Measurements from ENCODE around the gene SPATA32.
"Not testable (repeated sequence)": the region's sequence is repeated elsewhere in the genome, so short reads cannot be mapped to it uniquely, and the experiment has no call there.

Gene SPATA32, protein sequence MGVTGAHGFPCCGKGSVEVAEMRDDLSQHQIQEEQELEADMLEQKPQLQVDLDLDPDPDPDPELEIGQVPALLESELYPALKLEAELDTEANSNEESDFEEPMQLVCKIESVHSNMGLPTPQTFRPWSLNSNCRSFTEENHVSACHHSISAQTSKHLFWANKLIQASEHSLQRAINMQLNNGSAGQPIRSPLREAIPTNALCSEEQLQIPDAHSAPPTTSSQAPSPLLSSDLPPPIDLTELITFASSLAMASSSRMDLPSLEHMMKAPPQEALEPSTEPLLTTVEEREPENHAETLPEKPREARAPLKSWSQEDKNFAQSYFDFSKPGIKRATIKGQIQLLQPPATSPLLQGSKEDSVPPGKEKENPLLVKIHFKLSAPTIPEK

GRCh38 chr17:45261577-45262515 is at the start of gene SPATA32:
TSS of gene SPATA32 (minus strand) at chr17:45262094. CDS start at chr17:45262016, 78 bp downstream.
- Mint-ChIP-seq H3K4me1 (ENCODE audit: low read depth) (peaks cover 17% of the 10 kb centered on the region), H3K4me3 (peak within 1 kb of the TSS; percentile 75), H3K27ac (peak within 1 kb of the TSS; percentile 83), H3K36me3 (ENCODE audit: low read depth) (peaks cover 23% of the 10 kb centered on the region), H3K9me3 (no peaks in the 10 kb centered on the region), H3K27me3 (ENCODE audit: low read depth) (no peaks in the 10 kb centered on the region)
- DNase-seq (ENCODE audit: low spot score) = peak; percentile 46

DNA sequence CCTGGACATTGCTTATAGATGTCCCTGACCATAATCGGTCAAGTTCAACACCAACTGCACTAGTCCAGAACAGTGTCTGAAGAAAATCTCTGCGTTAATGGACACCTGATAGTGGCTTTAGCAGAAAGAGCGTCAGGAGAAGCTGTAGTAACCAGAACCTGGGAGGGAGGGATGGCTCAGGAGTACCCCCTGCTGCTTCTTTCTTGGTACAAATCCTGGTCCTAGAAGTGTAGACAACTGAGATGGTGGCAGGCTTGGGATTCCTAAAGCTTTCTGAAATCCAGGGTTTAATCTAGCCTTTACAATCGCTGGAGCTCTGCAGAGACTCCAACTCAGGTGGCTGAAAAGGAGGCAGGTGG is 49.5 kb upstream of the SPATA32 start:
- peak overlapping the region; percentile 91 for H3K4me3 Mint-ChIP-seq
- peaks cover 69% of the 10 kb centered on the region for H3K4me1 Mint-ChIP-seq (ENCODE audit: low read depth)
- no peak for DNase-seq (ENCODE audit: low spot score)
- no peaks in the 10 kb centered on the region for H3K9me3 Mint-ChIP-seq
- H3K27me3 Mint-ChIP-seq (ENCODE audit: low read depth) = no peaks in the 10 kb centered on the region
- H3K36me3 Mint-ChIP-seq (ENCODE audit: low read depth) = peaks cover 70% of the 10 kb centered on the region
- H3K27ac Mint-ChIP-seq = peak overlapping the region; percentile 98

DNA sequence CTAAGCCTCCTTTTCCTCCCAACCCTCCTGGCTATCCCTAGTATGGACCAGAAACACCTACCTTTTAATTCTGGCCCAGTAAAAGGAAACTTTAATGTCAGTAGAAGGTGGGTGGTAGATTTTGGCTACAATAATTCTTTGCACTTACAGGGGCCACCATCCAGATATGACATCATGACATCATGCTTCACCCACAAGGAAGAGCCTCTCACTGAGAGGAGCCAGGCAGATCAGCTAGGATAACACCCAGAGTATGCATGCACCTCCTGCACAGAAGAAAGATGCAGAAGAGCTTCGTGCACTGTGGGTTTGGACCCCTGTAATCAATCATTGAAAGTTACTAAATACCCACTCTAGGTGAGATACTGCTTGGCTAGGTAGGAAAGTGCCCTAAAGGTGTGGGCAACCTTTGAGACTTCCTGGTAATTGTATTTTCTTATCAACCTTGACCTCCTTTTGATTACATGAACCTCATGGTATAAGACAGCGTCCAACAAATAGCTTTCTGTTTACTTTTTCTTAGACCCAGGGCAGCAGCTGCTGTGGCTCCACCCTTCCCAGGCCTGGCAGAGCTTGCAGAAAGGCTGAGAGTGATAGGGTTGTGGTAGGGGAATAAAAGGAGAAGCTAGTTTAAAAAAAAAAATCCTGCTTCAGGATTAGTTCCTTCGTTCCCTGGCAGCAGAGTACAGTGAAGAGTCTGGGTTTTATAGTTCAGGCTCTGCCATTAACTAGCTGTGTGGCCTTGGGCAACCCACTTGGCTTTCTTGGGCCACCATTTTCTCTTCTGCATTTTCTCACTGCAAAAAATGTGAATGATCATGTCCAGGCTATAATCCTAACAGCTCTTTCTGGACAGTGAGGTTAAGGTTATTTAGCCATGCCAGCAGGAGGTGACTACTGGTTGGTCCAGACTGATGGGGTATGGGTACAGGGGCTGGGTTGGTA is 48.8 kb upstream of the SPATA32 start:
- Mint-ChIP-seq H3K4me3 (peak overlapping the region; percentile 91), H3K4me1 (ENCODE audit: low read depth) (peaks cover 75% of the 10 kb centered on the region), H3K27me3 (ENCODE audit: low read depth) (no peaks in the 10 kb centered on the region), H3K36me3 (ENCODE audit: low read depth) (peaks cover 70% of the 10 kb centered on the region), H3K27ac (peak overlapping the region; percentile 98), H3K9me3 (no peaks in the 10 kb centered on the region)
- DNase-seq (ENCODE audit: low spot score) = no peak

DNA sequence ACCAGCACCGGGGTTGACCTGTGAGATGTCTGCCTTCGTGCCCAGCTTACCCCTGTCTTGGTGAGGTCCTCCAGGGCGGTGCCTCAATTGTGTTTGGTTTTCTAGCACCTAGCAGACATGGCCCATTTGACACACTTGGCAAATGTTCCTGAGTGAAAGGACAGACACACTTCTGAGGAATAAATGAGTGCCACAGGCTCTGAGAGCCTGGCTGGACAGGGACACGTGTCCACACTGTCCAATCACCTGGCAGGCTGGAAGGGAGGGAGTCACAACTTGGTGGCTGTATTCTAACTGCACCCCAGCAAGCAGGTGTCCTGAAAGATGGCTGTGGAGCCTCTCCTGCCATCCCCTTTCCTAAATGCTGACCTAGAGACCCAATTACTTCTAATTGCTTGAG is 47.5 kb upstream of the SPATA32 start:
- DNase-seq (ENCODE audit: low spot score) = no peak
- Mint-ChIP-seq H3K27ac (peak overlapping the region; percentile 79), H3K27me3 (ENCODE audit: low read depth) (no peaks in the 10 kb centered on the region), H3K36me3 (ENCODE audit: low read depth) (peaks cover 63% of the 10 kb centered on the region), H3K4me3 (peak overlapping the region; percentile 46), H3K9me3 (no peaks in the 10 kb centered on the region), H3K4me1 (ENCODE audit: low read depth) (peaks cover 73% of the 10 kb centered on the region)

- DNase-seq (ENCODE audit: low spot score) = no peak
- H3K4me1 Mint-ChIP-seq (ENCODE audit: low read depth) = peaks cover 70% of the 10 kb centered on the region
- H3K4me3 Mint-ChIP-seq = peak overlapping the region; percentile 46
- H3K9me3 Mint-ChIP-seq = no peaks in the 10 kb centered on the region
- no peaks in the 10 kb centered on the region for H3K27me3 Mint-ChIP-seq (ENCODE audit: low read depth)
- peaks cover 60% of the 10 kb centered on the region for H3K36me3 Mint-ChIP-seq (ENCODE audit: low read depth)
- H3K27ac Mint-ChIP-seq = peak overlapping the region; percentile 79
Observed at GRCh38 chr17:45308840-45309239, 46.9 kb upstream of the SPATA32 start.

DNA sequence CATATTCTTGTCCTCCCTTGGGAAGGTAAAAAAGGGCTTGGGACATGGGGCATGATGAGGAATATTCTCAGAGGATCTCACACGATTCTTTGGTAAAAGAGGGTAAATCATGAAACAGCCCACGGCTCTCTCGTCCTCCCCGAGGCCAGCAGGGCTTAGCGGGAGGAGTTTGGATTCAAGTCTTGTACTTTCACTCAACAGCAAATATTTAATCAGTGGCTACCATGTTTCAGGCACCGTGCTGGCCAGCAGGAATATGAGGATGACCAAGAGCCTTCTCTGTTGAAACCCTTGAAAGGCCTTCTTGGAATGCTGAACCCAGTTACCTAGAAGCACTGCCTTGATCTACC is 46.1 kb upstream of the SPATA32 start:
- Mint-ChIP-seq H3K27ac (peak overlapping the region; percentile 84), H3K9me3 (no peaks in the 10 kb centered on the region), H3K4me1 (ENCODE audit: low read depth) (peaks cover 67% of the 10 kb centered on the region), H3K4me3 (peak overlapping the region; percentile 62), H3K27me3 (ENCODE audit: low read depth) (no peaks in the 10 kb centered on the region), H3K36me3 (ENCODE audit: low read depth) (peaks cover 55% of the 10 kb centered on the region)
- no peak for DNase-seq (ENCODE audit: low spot score)

GRCh38 chr17:45307290-45308015 is 45.6 kb upstream of the SPATA32 start:
- Mint-ChIP-seq H3K27me3 (ENCODE audit: low read depth) (no peaks in the 10 kb centered on the region), H3K4me1 (ENCODE audit: low read depth) (peaks cover 67% of the 10 kb centered on the region), H3K4me3 (peak overlapping the region; percentile 62), H3K9me3 (no peaks in the 10 kb centered on the region), H3K27ac (peak overlapping the region; percentile 84), H3K36me3 (ENCODE audit: low read depth) (peaks cover 58% of the 10 kb centered on the region)
- peak; percentile 77 for DNase-seq (ENCODE audit: low spot score)

DNA sequence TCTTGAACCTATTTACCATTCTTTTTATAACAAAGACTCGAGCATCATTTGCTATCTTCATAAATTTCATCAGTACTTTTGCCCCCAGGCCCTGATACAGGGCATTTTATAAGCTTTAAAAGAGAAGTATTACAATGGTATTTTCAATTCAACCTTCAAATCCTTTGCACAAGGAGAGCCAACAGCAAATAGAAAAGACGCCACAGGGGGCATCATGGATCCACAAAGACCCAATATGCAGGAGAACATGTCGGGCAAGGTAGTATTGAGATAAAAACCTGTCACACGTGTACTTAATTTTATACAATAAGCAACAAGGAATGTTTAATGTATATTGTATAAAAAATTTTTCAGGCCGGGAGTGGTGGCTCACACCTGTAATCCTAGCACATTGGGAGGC is 44.7 kb upstream of the SPATA32 start:
- DNase-seq (ENCODE audit: low spot score) = no peak
- H3K36me3 Mint-ChIP-seq (ENCODE audit: low read depth) = peaks cover 53% of the 10 kb centered on the region
- peaks cover 66% of the 10 kb centered on the region for H3K4me1 Mint-ChIP-seq (ENCODE audit: low read depth)
- H3K4me3 Mint-ChIP-seq = peak overlapping the region; percentile 34
- H3K27ac Mint-ChIP-seq = peak overlapping the region; percentile 82
- H3K27me3 Mint-ChIP-seq (ENCODE audit: low read depth) = no peaks in the 10 kb centered on the region
- H3K9me3 Mint-ChIP-seq = no peaks in the 10 kb centered on the region

- Mint-ChIP-seq H3K4me3 (peak overlapping the region; percentile 34), H3K27me3 (ENCODE audit: low read depth) (no peaks in the 10 kb centered on the region), H3K4me1 (ENCODE audit: low read depth) (peaks cover 64% of the 10 kb centered on the region), H3K36me3 (ENCODE audit: low read depth) (peaks cover 48% of the 10 kb centered on the region), H3K9me3 (no peaks in the 10 kb centered on the region), H3K27ac (peak overlapping the region; percentile 82)
- DNase-seq (ENCODE audit: low spot score) = no peak
Observed at GRCh38 chr17:45306094-45306493, 44.2 kb upstream of the SPATA32 start.

DNA sequence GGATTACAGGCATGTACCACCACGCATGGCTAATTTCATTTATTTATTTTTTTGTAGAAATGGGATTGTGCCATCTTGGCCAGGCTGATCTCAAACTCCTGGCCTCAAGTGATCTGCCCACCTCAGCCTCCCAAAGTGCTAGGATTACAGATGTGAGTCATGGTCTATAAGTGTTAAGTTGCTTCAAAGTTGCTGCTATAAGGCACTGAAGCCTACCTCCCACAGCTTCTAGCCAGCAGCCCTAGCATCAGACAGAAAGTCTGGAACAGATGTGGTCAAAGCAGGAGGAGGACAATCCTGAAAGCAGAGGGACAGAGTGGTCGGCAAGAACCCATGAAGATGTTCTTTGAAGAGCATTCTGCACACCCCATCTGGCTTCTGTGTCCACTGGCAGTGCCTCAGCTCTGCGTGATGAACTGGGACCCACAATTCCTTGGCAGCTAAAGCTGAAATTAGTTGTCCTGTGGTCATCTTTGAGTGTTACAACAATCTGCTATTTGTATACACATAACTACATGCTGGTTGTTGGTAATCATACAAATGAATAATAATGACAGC is 43.7 kb upstream of the SPATA32 start:
- Mint-ChIP-seq H3K9me3 (no peaks in the 10 kb centered on the region), H3K27me3 (ENCODE audit: low read depth) (no peaks in the 10 kb centered on the region), H3K27ac (peak overlapping the region; percentile 82), H3K36me3 (ENCODE audit: low read depth) (peaks cover 44% of the 10 kb centered on the region), H3K4me3 (peak overlapping the region; percentile 34), H3K4me1 (ENCODE audit: low read depth) (peaks cover 62% of the 10 kb centered on the region)
- no peak for DNase-seq (ENCODE audit: low spot score)

GRCh38 chr17:45302649-45303173 is 40.8 kb upstream of the SPATA32 start:
- Mint-ChIP-seq H3K27me3 (ENCODE audit: low read depth) (no peaks in the 10 kb centered on the region), H3K27ac (peak overlapping the region; percentile 86), H3K4me1 (ENCODE audit: low read depth) (peaks cover 66% of the 10 kb centered on the region), H3K4me3 (peak overlapping the region; percentile 81), H3K9me3 (no peaks in the 10 kb centered on the region), H3K36me3 (ENCODE audit: low read depth) (peaks cover 35% of the 10 kb centered on the region)
- peak; percentile 64 for DNase-seq (ENCODE audit: low spot score)

- peaks cover 32% of the 10 kb centered on the region for H3K36me3 Mint-ChIP-seq (ENCODE audit: low read depth)
- H3K4me3 Mint-ChIP-seq = peak overlapping the region; percentile 81
- not testable (repeated sequence) for H3K27me3 Mint-ChIP-seq (ENCODE audit: low read depth); DNase-seq (ENCODE audit: low spot score); H3K9me3 Mint-ChIP-seq
- peak overlapping the region; percentile 86 for H3K27ac Mint-ChIP-seq
- peaks cover 64% of the 10 kb centered on the region for H3K4me1 Mint-ChIP-seq (ENCODE audit: low read depth)
Observed at GRCh38 chr17:45302220-45302619, 40.3 kb upstream of the SPATA32 start.

Data from T-helper 2 cell treated with Interferon-gamma antibody and Interleukin-4, amounts not matched to agents 5 μg/mL and 100 μg/mL, for 36 hours (primary cell).